WTC11 (cell line): ENCODE measurements around the gene CCSER2. TPM values are rescaled to one million over a fixed set of nuclear protein-coding genes. Genes with fewer than 3 reads are reported as not detected.

Source experiments
- ATAC-seq: fragments of 200-7000 bp; cut with Tn5 transposase; 2 replicates; pipeline ENCODE4 v1.10.0; 2021; ENCODE audit warnings: mild to moderate bottlenecking, moderate library complexity
- CTCF ChIA-PET: fragments of 300-600 bp; sonication (Branson Sonifier 250); formaldehyde crosslinking; loops from one replicate; lab custom pipeline; 2021; ENCODE audit warnings: antibody characterized with exemption; lab: Charles Lee
- POLR2A ChIA-PET: fragments of 350-600 bp; sonication (Branson Sonifier 250); formaldehyde crosslinking; loops from one replicate; lab custom pipeline; 2021; ENCODE audit warnings: antibody characterized with exemption; lab: Charles Lee
- DNase-seq: peaks from one replicate; pipeline ENCODE4 v3.0.0; 2021; ENCODE audit warnings: low spot score
- H3K27ac Mint-ChIP-seq: 2 replicates; pipeline ENCODE4 v1.8.0; 2021; ENCODE audit warnings: mixed read lengths
- H3K27me3 Mint-ChIP-seq: 2 replicates; pipeline ENCODE4 v1.8.0; 2021; ENCODE audit warnings: low read depth, mild to moderate bottlenecking, moderate library complexity, mixed read lengths
- H3K36me3 Mint-ChIP-seq: 2 replicates; pipeline ENCODE4 v1.8.0; 2021; ENCODE audit warnings: mixed read lengths
- H3K4me1 Mint-ChIP-seq: 2 replicates; pipeline ENCODE4 v1.8.0; 2022; ENCODE audit warnings: mixed read lengths
- H3K4me3 Mint-ChIP-seq: 2 replicates; pipeline ENCODE4 v1.8.0; 2021; ENCODE audit warnings: mild to moderate bottlenecking, moderate library complexity, mixed read lengths
- H3K9me3 Mint-ChIP-seq: 2 replicates; pipeline ENCODE4 v1.8.0; 2021; ENCODE audit warnings: mixed read lengths
- CREB1 ChIP-seq: sonication (generic); formaldehyde crosslinking; IDR thresholded peaks from 2 replicates; pipeline ENCODE4 v1.8.0; 2023; ENCODE audit warnings: mild to moderate bottlenecking, missing genetic modification reagents
- CREM ChIP-seq: sonication (generic); formaldehyde crosslinking; IDR thresholded peaks from 2 replicates; pipeline ENCODE4 v1.8.1; 2022; ENCODE audit warnings: mild to moderate bottlenecking, missing genetic modification reagents, moderate library complexity
- EMX1 ChIP-seq: fragments of 250-450 bp; sonication (Bioruptor Pico); IDR thresholded peaks from 2 replicates; pipeline ENCODE4 v1.8.0; 2021; ENCODE audit warnings: mild to moderate bottlenecking
- FOXP1 ChIP-seq: sonication (generic); formaldehyde crosslinking; IDR thresholded peaks from 2 replicates; pipeline ENCODE4 v1.8.0; 2022; ENCODE audit warnings: missing genetic modification reagents, mild to moderate bottlenecking, moderate library complexity, borderline replicate concordance
- HMGA2 ChIP-seq: fragments of 250-450 bp; sonication (Bioruptor Pico); IDR thresholded peaks from 2 replicates; pipeline ENCODE4 v1.4.0; 2021; ENCODE audit warnings: mild to moderate bottlenecking, moderate library complexity
- IRF2 ChIP-seq: sonication (generic); formaldehyde crosslinking; IDR thresholded peaks from 2 replicates; pipeline ENCODE4 v1.8.0; 2022; ENCODE audit warnings: low read depth, missing genetic modification reagents, borderline replicate concordance
- JAZF1 ChIP-seq: fragments of 250-450 bp; sonication (Bioruptor Pico); IDR thresholded peaks from 2 replicates; pipeline ENCODE4 v1.9.0; 2021; ENCODE audit warnings: moderate library complexity, mild to moderate bottlenecking, inconsistent platforms
- PREB ChIP-seq: sonication (generic); formaldehyde crosslinking; IDR thresholded peaks from 2 replicates; pipeline ENCODE4 v1.8.1; 2022; ENCODE audit warnings: mild to moderate bottlenecking, missing genetic modification reagents, moderate library complexity, borderline replicate concordance
- SP1 ChIP-seq: sonication (generic); formaldehyde crosslinking; conservative IDR thresholded peaks from 2 replicates; pipeline ENCODE4 v1.8.1; 2022; ENCODE audit warnings: missing genetic modification reagents
- TCF7 ChIP-seq: sonication (generic); formaldehyde crosslinking; IDR thresholded peaks from 2 replicates; pipeline ENCODE4 v1.8.0; 2022; ENCODE audit warnings: mild to moderate bottlenecking, low read depth, missing genetic modification reagents, moderate library complexity
- TEAD4 ChIP-seq: sonication (generic); formaldehyde crosslinking; IDR thresholded peaks from 2 replicates; pipeline ENCODE4 v1.8.0; 2022; ENCODE audit warnings: mild to moderate bottlenecking, missing genetic modification reagents
- TP53 ChIP-seq: sonication (generic); formaldehyde crosslinking; IDR thresholded peaks from 2 replicates; pipeline ENCODE4 v1.8.1; 2023; ENCODE audit warnings: mild to moderate bottlenecking, missing genetic modification reagents
- ZBTB21 ChIP-seq: sonication (generic); formaldehyde crosslinking; IDR thresholded peaks from 2 replicates; pipeline ENCODE4 v1.8.1; 2023; ENCODE audit warnings: mild to moderate bottlenecking, missing genetic modification reagents, borderline replicate concordance
- ZNF425 ChIP-seq: fragments of 250-450 bp; sonication (Bioruptor Pico); conservative IDR thresholded peaks from 2 replicates; pipeline ENCODE4 v1.9.0; 2021; ENCODE audit warnings: mild to moderate bottlenecking
- total RNA-seq: library from RNA; stranded (reverse); gene quantifications from 3 replicates; pipeline ENCODE4 v1.2.3, GENCODE V29; 2021
- TF ChIP-seq, protein P1 (sequence below): sonication (generic); formaldehyde crosslinking; IDR thresholded peaks from 2 replicates; pipeline ENCODE4 v1.8.1; 2022; ENCODE audit warnings: low read depth, missing genetic modification reagents, borderline replicate concordance
- TF ChIP-seq, protein P2 (sequence below): sonication (generic); formaldehyde crosslinking; IDR thresholded peaks from 2 replicates; pipeline ENCODE4 v1.8.1; 2022; ENCODE audit warnings: missing genetic modification reagents, borderline replicate concordance
- TF ChIP-seq, protein P3 (sequence below): sonication (generic); formaldehyde crosslinking; IDR thresholded peaks from 2 replicates; pipeline ENCODE4 v1.8.0; 2023; ENCODE audit warnings: missing genetic modification reagents
- TF ChIP-seq, protein P4 (sequence below): sonication (generic); formaldehyde crosslinking; IDR thresholded peaks from 2 replicates; pipeline ENCODE4 v1.8.0; 2023; ENCODE audit warnings: mild to moderate bottlenecking, missing genetic modification reagents
- TF ChIP-seq, protein P5 (sequence below): sonication (generic); formaldehyde crosslinking; IDR thresholded peaks from 2 replicates; pipeline ENCODE4 v1.8.1; 2023; ENCODE audit warnings: mild to moderate bottlenecking, missing genetic modification reagents
- TF ChIP-seq, protein P6 (sequence below): sonication (generic); formaldehyde crosslinking; IDR thresholded peaks from 2 replicates; pipeline ENCODE4 v1.8.0; 2022; ENCODE audit warnings: mild to moderate bottlenecking, missing genetic modification reagents

CCSER2 gene
- total RNA-seq, 1 experiment from 2014 or later, result 30.6 TPM

- Mint-ChIP-seq H3K9me3 (peaks cover 12% of the 10 kb centered on the region), H3K4me1 (peaks cover 26% of the 10 kb centered on the region), H3K27me3 (no peaks in the 10 kb centered on the region), H3K27ac (no peak overlapping the region), H3K4me3 (no peak overlapping the region), H3K36me3 (peaks cover 18% of the 10 kb centered on the region)
- ATAC-seq, result no peak
- ChIA-PET POLR2A (no interaction called here), CTCF (interaction anchor here (1.8 kb wide), 1 partner anchor 86 kb away, joined by 4 read pairs; no protein-coding TSS in a partner anchor)
- no peak for TF ChIP-seq TEAD4 (CRISPR knock-in tag)
- TF ChIP-seq CREB1 (CRISPR knock-in tag), result no peak
- no peak for TF ChIP-seq ZBTB21
- TF ChIP-seq CREM (CRISPR knock-in tag), result no peak
- no peak for DNase-seq
Observed at GRCh38 chr10:84343831-84344230, 15.4 kb downstream of the CCSER2 start.

DNA sequence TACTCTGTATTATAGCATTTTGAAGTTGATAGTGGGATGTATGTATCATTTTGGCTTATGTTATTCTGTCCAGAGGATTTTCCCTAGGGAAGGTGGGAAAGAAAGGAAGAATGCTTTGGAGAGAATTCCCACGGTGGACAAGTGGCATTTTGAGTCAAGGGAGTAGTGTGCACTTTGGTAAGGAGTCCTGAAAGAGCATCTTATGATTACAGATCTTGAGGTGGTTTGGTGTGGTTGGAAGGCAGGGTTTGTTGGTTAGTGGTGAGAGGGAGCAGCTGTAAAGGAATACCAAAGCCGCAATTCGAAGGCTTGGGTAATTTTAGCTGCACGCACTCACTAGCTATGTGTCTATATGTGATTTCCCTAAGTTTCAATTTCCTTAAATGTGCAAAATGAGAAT lies 16.1 kb downstream of the CCSER2 start:
- no peaks in the 10 kb centered on the region for H3K27me3 Mint-ChIP-seq
- DNase-seq, result no peak
- ChIA-PET POLR2A (no interaction called here), CTCF (interaction anchor here (1.2 to 1.8 kb wide), 2 partner anchors 77 to 85 kb away, joined by 3 to 4 read pairs; no protein-coding TSS in a partner anchor)
- H3K36me3 Mint-ChIP-seq, result peaks cover 22% of the 10 kb centered on the region
- ATAC-seq, result no peak
- H3K27ac Mint-ChIP-seq, result peak overlapping the region; percentile 1; the same call in 1 of the 2 replicates
- H3K4me1 Mint-ChIP-seq, result peaks cover 33% of the 10 kb centered on the region
- H3K9me3 Mint-ChIP-seq, result peaks cover 16% of the 10 kb centered on the region
- H3K4me3 Mint-ChIP-seq, result no peak overlapping the region
- TF ChIP-seq TCF7 (CRISPR knock-in tag) (no peak), JAZF1 (no peak), TP53 (CRISPR knock-in tag) (no peak), SP1 (CRISPR knock-in tag) (no peak), FOXP1 (CRISPR knock-in tag) (no peak), EMX1 (CRISPR knock-in tag) (no peak), PREB (CRISPR knock-in tag) (no peak), CREB1 (CRISPR knock-in tag) (no peak), IRF2 (CRISPR knock-in tag) (no peak), ZNF425 (no peak), HMGA2 (CRISPR knock-in tag) (no peak)
- TF ChIP-seq, protein P1, sequence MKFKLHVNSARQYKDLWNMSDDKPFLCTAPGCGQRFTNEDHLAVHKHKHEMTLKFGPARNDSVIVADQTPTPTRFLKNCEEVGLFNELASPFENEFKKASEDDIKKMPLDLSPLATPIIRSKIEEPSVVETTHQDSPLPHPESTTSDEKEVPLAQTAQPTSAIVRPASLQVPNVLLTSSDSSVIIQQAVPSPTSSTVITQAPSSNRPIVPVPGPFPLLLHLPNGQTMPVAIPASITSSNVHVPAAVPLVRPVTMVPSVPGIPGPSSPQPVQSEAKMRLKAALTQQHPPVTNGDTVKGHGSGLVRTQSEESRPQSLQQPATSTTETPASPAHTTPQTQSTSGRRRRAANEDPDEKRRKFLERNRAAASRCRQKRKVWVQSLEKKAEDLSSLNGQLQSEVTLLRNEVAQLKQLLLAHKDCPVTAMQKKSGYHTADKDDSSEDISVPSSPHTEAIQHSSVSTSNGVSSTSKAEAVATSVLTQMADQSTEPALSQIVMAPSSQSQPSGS (CRISPR knock-in tag), result no peak
- TF ChIP-seq, protein P2, sequence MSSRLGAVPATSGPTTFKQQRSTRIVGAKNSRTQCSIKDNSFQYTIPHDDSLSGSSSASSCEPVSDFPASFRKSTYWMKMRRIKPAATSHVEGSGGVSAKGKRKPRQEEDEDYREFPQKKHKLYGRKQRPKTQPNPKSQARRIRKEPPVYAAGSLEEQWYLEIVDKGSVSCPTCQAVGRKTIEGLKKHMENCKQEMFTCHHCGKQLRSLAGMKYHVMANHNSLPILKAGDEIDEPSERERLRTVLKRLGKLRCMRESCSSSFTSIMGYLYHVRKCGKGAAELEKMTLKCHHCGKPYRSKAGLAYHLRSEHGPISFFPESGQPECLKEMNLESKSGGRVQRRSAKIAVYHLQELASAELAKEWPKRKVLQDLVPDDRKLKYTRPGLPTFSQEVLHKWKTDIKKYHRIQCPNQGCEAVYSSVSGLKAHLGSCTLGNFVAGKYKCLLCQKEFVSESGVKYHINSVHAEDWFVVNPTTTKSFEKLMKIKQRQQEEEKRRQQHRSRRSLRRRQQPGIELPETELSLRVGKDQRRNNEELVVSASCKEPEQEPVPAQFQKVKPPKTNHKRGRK (CRISPR knock-in tag), result no peak
- TF ChIP-seq, protein P3, sequence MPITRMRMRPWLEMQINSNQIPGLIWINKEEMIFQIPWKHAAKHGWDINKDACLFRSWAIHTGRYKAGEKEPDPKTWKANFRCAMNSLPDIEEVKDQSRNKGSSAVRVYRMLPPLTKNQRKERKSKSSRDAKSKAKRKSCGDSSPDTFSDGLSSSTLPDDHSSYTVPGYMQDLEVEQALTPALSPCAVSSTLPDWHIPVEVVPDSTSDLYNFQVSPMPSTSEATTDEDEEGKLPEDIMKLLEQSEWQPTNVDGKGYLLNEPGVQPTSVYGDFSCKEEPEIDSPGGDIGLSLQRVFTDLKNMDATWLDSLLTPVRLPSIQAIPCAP (CRISPR knock-in tag), result no peak
- TF ChIP-seq, protein P4, sequence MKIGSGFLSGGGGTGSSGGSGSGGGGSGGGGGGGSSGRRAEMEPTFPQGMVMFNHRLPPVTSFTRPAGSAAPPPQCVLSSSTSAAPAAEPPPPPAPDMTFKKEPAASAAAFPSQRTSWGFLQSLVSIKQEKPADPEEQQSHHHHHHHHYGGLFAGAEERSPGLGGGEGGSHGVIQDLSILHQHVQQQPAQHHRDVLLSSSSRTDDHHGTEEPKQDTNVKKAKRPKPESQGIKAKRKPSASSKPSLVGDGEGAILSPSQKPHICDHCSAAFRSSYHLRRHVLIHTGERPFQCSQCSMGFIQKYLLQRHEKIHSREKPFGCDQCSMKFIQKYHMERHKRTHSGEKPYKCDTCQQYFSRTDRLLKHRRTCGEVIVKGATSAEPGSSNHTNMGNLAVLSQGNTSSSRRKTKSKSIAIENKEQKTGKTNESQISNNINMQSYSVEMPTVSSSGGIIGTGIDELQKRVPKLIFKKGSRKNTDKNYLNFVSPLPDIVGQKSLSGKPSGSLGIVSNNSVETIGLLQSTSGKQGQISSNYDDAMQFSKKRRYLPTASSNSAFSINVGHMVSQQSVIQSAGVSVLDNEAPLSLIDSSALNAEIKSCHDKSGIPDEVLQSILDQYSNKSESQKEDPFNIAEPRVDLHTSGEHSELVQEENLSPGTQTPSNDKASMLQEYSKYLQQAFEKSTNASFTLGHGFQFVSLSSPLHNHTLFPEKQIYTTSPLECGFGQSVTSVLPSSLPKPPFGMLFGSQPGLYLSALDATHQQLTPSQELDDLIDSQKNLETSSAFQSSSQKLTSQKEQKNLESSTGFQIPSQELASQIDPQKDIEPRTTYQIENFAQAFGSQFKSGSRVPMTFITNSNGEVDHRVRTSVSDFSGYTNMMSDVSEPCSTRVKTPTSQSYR, result no peak
- TF ChIP-seq, protein P5, sequence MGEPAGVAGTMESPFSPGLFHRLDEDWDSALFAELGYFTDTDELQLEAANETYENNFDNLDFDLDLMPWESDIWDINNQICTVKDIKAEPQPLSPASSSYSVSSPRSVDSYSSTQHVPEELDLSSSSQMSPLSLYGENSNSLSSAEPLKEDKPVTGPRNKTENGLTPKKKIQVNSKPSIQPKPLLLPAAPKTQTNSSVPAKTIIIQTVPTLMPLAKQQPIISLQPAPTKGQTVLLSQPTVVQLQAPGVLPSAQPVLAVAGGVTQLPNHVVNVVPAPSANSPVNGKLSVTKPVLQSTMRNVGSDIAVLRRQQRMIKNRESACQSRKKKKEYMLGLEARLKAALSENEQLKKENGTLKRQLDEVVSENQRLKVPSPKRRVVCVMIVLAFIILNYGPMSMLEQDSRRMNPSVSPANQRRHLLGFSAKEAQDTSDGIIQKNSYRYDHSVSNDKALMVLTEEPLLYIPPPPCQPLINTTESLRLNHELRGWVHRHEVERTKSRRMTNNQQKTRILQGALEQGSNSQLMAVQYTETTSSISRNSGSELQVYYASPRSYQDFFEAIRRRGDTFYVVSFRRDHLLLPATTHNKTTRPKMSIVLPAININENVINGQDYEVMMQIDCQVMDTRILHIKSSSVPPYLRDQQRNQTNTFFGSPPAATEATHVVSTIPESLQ (CRISPR knock-in tag), result no peak
- TF ChIP-seq, protein P6, sequence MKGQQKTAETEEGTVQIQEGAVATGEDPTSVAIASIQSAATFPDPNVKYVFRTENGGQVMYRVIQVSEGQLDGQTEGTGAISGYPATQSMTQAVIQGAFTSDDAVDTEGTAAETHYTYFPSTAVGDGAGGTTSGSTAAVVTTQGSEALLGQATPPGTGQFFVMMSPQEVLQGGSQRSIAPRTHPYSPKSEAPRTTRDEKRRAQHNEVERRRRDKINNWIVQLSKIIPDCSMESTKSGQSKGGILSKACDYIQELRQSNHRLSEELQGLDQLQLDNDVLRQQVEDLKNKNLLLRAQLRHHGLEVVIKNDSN (CRISPR knock-in tag), result no peak
